ENCODE data around the gene KCTD17.

GRCh38 chr22:37105990-37106389 lies 54.4 kb downstream of the KCTD17 start:
- TF ChIP-seq POLR2AphosphoS5 (IDR thresholded peaks at IDR 0.05; ENCODE audit: low read depth, low read length) = no peak
- no peak for TF ChIP-seq REST (IDR thresholded peaks at IDR 0.05; ENCODE audit: insufficient read depth in 1 of 2, low read depth in 2 of 2, low read length in 1 of 2)
- TF ChIP-seq CTCF (IDR thresholded peaks at IDR 0.05) = no peak

All from Panc1 (cell line).